ENCODE measurements around the gene GFPT1. TPM values are rescaled to one million over a fixed set of nuclear protein-coding genes. Genes with fewer than 3 reads are reported as not detected.

Gene GFPT1
- total RNA-seq, 1 donor from 2014 or later = 27.8 TPM

DNA sequence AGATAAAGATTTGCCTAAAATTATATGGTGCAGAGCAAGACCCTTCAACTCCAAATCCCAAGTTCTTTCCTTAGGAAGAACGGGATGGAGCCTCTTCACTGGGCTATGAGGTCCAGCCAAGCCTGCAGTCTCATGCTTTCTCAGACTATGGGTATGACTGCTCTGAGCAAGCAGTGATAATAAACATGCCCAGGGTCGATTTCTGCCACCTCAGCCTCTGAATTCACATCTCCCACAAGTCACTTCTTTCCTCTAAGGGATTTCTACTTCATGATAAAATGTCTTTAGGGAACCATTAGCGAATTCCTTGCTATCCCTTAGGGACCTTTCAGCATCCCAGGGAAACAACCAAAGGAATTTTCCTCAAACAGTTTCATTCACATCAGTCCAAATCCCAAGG is 94.8 kb downstream of the GFPT1 start:
- DNase-seq (ENCODE audit: low read depth, low spot score) = no peak

DNA sequence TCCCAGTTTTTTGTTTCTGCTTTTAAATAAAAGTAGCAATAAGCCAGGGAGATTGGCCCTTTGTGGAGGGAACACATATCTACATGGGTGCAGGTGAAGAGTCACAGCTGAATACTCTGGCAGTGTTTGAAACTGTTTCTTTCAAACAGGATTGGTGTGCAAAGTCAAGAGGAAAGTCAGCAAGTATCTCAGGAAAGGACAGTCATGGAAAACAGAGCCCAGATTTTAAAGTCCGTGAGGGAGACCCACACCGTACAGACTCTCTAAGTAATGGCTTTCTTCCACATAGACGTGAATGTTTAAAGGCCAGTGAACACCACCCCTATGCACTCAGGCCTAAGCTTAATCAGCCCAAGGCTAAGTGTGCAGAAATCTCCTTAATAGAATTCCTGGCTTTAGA is 95.3 kb downstream of the GFPT1 start:
- no peak for DNase-seq (ENCODE audit: low read depth, low spot score)

DNA sequence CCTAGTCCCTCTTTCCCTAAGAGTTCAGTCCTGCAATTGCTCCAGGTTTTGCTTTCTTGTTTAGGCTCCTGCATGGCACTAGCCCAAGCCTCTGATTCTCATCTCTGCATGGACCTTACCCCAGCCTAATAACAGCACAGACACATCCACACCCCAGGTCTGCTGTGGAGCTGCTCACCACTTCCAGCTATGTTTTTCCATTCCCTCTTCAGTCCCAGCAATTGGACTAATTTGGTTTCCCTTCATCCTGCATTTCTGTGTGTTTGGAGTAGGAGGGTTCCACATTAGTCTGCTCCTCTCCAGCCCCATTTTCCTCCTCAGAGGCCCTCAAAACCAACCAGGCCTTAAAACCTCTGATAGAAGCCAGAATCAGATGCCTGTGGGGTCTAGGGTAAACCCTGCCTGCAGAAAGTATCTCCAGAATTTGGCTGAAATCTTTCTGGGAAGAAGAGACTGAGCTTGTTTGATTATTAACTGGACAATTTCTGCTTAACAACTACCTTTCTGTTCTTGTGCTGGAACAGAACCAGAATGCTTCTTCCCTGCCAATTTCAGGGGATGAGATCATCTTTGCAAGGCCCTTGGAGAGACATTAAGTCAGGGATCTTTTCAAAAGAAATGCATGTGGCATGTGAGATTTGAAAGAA is 95.9 kb downstream of the GFPT1 start:
- DNase-seq (ENCODE audit: low read depth, low spot score) = no peak

DNA sequence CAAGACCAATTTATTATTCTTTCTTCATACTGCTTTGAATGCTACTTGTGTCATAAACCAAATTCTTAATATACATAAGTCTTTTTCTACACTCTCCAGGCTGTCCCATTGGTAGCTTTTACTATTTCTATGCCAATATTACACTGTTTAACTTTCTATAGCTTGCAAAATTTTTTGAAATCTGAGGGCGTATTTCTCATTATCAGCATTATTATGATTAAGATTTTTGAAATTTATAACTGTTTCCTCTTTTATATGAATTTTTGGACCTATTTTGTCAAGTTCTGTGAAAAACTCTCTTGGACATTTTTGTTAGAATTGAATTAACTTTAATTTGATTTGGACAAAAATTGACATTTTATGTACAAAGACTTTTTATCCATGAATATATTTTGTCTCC is 98.6 kb downstream of the GFPT1 start:
- DNase-seq (ENCODE audit: low read depth, low spot score) = no peak

DNA sequence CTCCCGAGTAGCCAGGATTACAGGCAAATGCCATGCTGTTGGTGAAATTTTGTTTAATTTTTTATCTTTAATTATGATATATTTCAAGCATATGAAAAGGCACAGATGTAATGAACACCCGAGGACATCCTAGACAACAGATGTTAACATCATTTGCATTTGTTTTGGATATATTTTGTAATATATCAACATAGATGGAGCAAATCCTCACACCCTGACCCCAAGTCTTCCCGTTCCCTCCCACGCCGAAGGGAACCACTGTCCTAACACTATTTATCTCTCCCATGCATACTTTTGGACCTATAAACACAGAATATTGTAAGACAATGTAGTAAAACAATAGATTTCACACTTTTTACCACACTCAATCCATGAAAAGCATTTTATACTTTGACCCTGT is 99.5 kb downstream of the GFPT1 start:
- no peak for DNase-seq (ENCODE audit: low read depth, low spot score)

DNA sequence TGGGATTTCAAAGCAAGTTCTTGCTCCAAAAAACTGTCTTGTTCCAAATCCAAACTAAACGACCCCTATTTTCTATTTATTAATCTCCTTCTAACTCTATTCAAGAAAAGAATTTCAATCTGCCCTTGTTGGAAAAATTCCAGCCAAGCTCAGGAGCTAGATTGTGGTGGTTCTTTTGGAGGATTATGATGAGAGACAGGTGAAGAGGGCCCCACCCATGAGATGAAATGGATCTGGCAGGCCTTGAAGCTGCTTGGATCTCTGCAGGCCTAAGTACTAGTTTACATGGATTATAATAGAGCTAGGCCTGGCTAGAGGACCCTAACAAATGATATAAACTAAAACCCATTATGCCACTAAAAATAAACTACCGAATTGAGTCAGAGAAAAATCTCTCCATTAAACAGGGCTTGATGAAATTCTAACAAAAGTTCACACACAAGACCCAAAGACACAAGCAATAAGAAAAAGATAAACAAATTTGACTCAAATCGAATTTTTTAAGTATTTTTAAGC is 101.6 kb downstream of the GFPT1 start:
- DNase-seq (ENCODE audit: low read depth, low spot score) = no peak

DNA sequence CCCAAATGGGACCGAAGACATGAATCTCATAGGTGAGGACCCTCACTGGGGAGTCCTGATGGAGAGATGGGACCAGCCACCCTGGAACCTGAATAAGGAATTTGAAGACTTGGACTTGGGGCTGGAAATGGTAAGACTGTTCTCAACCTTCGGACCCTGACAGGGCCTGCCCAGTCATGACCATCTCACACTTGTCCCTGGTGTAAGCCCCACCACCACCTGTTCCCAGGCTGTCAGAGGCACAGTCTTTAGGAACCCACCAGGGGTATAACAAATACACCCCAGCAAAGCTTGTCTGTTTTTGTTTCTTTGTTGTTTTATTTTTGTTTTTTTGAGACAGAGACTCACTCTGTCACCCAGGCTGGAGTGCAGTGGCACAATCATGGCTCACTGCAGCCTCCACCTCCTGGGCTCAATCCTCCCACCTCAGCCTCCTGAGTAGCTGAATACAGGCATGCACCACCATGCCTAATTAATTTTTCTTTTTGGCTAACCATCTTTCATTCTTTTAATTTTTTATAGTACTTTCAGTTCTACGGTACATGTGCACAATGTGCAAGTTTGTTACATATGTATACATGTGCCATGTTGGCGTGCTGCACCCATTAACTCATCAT is 106.1 kb downstream of the GFPT1 start:
- DNase-seq (ENCODE audit: low read depth, low spot score) = no peak

DNA sequence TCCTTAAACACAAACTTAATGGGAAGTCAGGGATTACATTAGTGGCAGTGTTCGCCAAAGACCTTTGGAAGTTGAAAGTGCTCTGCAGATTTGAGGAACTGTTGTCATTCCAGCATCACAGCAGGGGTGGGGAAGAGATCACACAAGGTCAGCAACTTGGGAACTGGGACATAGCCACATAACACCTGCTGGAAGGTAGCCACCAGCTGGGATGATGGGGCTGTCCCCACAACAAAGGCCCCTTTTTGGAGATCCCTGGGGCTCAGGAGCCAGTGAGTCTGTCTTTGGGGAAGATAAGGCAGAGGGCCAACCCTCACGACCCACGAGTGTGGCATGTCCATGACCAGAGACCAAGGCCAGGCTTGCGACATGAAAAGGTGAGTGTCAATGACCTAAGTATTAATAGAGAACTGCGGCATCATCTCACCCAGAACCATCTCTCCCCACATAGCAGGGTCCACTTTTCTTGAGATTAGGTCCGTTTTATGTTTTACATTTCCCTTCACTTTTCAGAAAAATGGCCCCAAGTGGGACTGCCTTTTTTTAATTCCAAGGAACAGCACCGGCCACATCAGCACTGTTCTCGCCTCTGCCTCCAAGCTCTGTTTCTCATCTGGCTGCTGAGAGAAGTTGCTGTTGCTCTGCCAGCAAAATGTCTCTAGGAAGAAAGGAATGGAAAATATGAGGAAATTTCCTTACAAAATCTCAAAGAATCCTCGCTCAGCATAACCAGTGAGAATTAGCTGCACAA is 106.9 kb downstream of the GFPT1 start:
- no peak for DNase-seq (ENCODE audit: low read depth, low spot score)

DNA sequence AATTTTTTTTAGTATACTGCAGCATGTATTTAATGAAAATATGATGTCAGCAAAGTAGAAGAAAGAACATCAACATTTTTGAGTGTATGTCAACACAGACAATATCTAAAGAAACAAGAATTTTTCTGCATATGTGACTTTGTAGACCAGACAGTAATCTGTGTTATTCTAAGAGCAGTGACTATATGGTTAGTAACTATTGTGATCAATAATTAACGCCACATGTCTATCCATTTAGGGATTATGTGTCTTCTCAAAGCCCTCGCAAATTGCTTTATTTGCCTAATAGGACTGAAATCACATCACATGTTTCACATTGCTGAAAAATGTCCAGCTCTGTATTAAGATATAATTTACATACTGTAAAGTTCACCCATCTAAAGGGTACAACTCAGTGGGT is 107.8 kb downstream of the GFPT1 start:
- DNase-seq (ENCODE audit: low read depth, low spot score) = no peak

DNA sequence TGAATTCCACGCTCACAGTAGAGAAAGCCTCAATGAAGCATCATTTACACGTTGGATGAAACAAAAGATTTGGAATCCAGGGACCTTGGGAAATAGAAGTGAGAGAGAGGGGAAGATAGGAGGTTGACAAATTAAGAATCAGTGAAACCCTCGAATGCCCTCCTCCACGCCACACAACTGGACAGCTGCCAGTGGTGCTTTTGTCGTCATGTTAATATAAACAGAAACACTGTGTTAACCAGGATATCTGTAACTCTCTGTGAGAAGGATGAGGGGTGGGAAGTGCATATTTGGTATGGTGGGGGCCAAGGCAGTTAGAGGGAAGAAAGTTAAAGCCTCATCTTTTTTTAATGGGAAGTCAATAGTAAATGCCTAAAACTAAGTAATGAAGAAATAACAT is 108.7 kb downstream of the GFPT1 start:
- DNase-seq (ENCODE audit: low read depth, low spot score) = no peak

DNA sequence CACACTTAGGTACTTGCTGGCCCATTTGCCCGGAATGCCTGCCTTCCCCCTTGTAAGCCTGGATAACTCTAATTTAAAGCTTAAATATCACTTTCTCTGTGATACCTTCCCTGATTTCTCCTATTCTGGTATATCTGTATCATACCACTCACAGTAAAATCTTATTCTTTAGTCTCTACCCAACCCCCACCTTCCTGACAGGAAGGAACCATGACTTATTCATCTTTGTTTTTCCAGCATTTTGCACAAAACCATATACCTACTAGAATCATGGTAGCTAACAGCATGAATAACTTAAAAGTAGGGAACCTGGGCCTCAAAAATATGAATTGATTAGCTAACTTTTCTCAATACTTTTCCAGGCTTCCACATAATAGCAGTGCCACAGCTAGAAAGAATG is 111.5 kb downstream of the GFPT1 start:
- peak; percentile 32 for DNase-seq (ENCODE audit: low read depth, low spot score)

DNA sequence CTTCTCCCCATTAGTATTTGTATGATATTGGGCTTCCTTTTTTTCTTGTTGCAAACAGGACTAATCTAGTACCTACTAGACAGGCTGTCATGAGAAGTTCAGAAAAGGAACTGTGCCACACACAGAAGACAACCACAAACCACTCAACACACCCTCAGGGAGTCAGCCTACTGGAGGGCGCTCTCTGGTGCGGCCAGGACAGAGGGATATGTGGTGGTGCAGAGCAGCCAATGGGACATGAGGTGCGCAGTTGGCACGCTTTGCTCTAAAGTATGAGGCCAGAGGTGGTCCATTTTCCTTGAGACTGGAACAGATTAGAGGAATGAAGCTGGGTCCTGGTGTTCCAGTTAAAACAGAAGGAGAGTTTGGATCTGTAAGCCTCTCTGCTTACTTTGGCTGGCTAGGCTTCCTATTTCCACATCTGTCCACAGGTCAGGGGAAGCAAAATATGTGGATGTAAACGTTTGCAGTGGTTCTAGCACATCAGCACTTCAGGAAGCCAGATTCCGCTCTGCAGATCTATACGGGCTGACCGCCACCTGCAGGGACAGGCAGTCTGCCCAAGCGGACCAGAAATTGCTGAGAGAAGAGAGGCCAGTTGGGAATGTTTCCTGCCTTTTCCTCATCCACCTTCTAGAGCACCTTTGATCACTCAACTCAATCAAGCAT is 114.1 kb downstream of the GFPT1 start:
- DNase-seq (ENCODE audit: low read depth, low spot score) = no peak

DNA sequence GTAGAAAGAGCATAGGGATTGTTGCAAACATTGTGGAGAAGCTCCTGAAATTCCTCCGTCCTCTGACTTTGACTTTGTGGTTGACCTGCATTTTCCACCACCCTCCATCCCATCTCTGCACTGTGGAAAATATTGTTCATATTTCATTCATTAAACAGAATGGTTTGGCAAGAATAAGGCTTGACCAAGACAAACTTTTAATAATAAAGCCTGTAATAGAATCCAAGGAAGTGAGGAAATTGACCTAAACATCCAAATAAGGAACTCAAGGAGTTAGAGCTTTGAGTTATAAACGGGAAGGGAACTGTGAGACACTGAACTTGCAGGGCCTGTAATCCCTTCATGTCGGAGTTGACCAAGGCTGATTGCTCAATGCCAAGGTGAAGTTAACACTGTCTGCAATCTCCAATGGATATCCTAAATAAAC is 115.2 kb downstream of the GFPT1 start:
- no peak for DNase-seq (ENCODE audit: low read depth, low spot score)

Other genes starting within 250 kb of the GFPT1 start
- 38.2 and 42.1 TPM in 2 replicates for gene NFU1, start 50.2 kb upstream of the GFPT1 start, total RNA-seq